Coronary artery (tissue), 2 donors: ENCODE data around the gene VIL1.

Source experiments
- DNase-seq: peaks from one replicate; pipeline ENCODE4 v3.0.0-alpha.2; 2017; ENCODE audit warnings: low spot score
- H3K27ac ChIP-seq, 2 donors: fragments of 200-600 bp; sonication (generic); one replicate each; pipeline ENCODE4 v1.5.1; 2016 to 2019
- H3K4me3 ChIP-seq: fragments of 200-600 bp; sonication (generic); 2 replicates; pipeline ENCODE4 v1.5.1; 2016; ENCODE audit warnings: mild to moderate bottlenecking, moderate library complexity
- TF ChIP-seq, protein P1 (sequence below): fragments of 200-600 bp; sonication (generic); IDR thresholded peaks from one replicate; pipeline ENCODE4 v1.5.1; 2019; ENCODE audit warnings: antibody characterized with exemption

Gene VIL1

GRCh38 chr2:218381916-218382366 is 37.0 kb upstream of the VIL1 start, which contains the start of gene SLC11A1:
SLC11A1 (plus strand) TSS chr2:218382273; CDS start chr2:218382369, 96 bp downstream.
- TF ChIP-seq, protein P1, sequence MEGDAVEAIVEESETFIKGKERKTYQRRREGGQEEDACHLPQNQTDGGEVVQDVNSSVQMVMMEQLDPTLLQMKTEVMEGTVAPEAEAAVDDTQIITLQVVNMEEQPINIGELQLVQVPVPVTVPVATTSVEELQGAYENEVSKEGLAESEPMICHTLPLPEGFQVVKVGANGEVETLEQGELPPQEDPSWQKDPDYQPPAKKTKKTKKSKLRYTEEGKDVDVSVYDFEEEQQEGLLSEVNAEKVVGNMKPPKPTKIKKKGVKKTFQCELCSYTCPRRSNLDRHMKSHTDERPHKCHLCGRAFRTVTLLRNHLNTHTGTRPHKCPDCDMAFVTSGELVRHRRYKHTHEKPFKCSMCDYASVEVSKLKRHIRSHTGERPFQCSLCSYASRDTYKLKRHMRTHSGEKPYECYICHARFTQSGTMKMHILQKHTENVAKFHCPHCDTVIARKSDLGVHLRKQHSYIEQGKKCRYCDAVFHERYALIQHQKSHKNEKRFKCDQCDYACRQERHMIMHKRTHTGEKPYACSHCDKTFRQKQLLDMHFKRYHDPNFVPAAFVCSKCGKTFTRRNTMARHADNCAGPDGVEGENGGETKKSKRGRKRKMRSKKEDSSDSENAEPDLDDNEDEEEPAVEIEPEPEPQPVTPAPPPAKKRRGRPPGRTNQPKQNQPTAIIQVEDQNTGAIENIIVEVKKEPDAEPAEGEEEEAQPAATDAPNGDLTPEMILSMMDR, result no peak
- Histone ChIP-seq H3K4me3 (peak within 1 kb of the TSS; percentile 55), H3K27ac (peak within 1 kb of the TSS in 1 of 2 donors; percentile 79)
- DNase-seq, result peak; percentile 80

DNA sequence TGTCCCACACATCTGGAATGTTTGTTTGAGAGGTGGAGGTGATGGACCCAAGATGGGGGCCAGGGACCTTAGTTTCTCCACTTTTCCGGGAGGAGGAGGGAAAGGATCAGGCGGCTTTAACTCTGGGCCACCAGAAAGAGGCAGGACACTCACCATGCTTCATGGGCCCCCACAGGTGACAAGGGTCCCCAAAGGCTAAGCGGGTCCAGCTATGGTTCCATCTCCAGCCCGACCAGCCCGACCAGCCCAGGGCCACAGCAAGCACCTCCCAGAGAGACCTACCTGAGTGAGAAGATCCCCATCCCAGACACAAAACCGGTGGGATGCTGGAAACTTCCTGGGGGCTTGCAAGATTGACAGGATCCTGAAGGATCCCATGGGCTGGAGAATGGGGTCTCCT is 36.1 kb upstream of the VIL1 start:
- peak; percentile 73 for DNase-seq
- TF ChIP-seq, protein P1, result no peak
- peak overlapping the region in 1 of 2 donors; percentile 79 for H3K27ac ChIP-seq
- H3K4me3 ChIP-seq, result peak overlapping the region; percentile 55

GRCh38 chr2:218383892-218384519 is 34.9 kb upstream of the VIL1 start:
- no peak for DNase-seq
- H3K4me3 ChIP-seq, result peak overlapping the region; percentile 55
- H3K27ac ChIP-seq, result peak overlapping the region in 1 of 2 donors; percentile 25
- TF ChIP-seq, protein P1, result no peak

DNA sequence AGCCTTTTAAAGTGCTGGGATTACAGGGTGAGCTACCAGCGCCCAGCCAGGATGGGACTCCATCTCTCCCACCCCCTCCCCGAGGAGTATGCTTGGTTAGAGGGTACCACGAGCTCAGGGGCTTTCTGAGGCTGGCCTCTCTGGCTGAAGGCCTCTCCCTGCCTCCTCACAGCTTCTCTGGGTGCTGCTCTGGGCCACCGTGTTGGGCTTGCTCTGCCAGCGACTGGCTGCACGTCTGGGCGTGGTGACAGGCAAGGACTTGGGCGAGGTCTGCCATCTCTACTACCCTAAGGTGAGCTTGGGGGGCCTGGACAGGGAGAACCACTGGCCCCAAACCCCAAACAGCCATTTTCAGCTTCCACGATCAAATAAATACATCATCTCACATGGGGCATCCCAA is 33.9 kb upstream of the VIL1 start:
- DNase-seq, result no peak
- H3K27ac ChIP-seq, result no peak overlapping the region
- H3K4me3 ChIP-seq, result no peak overlapping the region
- TF ChIP-seq, protein P1, result no peak

DNA sequence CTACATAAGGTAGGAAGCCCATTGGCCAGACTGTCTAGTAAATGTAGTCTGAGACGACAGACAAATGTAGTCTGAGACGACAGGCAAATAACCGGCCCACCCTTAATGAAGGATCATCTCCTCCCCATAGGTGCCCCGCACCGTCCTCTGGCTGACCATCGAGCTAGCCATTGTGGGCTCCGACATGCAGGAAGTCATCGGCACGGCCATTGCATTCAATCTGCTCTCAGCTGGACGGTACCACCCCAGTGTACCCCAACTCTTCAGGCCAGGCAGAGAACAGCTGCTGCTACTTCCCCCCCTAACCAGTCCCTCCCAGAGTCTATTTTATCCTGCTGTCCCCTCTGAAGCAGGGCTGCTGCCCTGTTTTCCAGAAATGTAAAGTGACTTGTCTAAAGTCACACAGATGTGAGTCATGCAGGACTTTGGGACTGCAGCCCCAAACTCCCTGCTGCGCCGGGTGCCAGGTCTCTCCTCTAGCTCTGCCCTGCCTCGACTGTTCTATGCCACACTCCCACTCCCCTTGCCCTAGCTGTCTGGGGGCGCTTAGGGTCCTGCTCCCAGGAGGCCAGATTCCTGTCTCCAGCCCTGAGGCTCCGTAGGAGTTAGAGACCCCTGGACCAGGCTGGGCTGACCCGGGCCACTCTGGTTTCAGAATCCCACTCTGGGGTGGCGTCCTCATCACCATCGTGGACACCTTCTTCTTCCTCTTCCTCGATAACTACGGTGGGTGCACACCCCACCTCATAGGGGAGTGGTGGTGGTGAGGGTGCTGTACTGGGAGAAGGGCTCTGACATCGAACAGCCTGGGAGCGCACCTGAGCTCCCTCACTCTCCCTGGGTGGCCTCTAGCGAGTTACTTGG is 32.2 kb upstream of the VIL1 start:
- DNase-seq, result peak; percentile 73
- TF ChIP-seq, protein P1, result no peak
- H3K27ac ChIP-seq, result no peak overlapping the region
- H3K4me3 ChIP-seq, result peak overlapping the region; percentile 66

DNA sequence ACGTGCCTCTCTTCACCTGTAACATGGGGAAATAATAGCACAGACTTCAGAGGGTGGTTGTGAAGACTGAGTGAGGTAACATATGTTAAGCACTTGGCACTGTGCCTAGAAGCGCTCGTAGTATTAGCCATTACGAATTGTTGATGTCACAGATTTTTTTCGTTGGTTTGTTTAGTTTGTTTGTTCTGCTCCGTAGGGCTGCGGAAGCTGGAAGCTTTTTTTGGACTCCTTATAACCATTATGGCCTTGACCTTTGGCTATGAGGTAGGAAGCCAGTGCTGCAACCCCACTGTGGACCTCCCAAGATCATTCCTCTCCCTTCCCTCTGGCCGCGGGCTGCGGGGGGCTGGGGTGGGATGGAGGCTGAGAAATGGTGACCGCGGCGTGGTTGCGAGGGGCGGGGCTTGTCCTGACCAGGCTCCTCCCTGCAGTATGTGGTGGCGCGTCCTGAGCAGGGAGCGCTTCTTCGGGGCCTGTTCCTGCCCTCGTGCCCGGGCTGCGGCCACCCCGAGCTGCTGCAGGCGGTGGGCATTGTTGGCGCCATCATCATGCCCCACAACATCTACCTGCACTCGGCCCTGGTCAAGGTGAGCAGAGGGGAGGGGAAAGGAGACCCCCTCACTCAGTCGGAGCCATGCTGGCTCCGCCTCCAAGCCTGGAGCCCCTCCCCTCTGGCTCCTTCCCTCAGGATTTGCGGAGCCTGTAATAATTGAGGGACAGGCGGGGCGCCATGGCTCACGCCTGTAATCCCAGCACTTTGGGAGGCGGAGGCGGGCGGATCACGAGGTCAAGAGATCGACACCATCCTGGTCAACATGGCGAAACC is 31.3 kb upstream of the VIL1 start:
- H3K27ac ChIP-seq, result peak overlapping the region in 1 of 2 donors; percentile 30
- H3K4me3 ChIP-seq, result peak overlapping the region; percentile 66
- TF ChIP-seq, protein P1, result no peak
- peak; percentile 74 for DNase-seq
